NB4 (cell line): ENCODE data around the gene NACA2.
A peak's percentile ranks its signal among the peaks of the same experiment; 100 is the strongest.

ENCODE experiments used
- DNase-seq: peaks from one replicate; pipeline ENCODE4 v3.0.0; 2010; ENCODE audit warnings: low read depth
- H3K4me3 ChIP-seq: one replicate; pipeline ENCODE4 v1.5.1; 2011; ENCODE audit warnings: mild to moderate bottlenecking, low read depth, low read length, moderate library complexity
- MYC ChIP-seq: IDR thresholded peaks from 2 replicates; pipeline ENCODE4 v1.6.1; 2011; ENCODE audit warnings: low read depth, low read length
- POLR2A ChIP-seq: IDR thresholded peaks from 2 replicates; pipeline ENCODE4 v1.6.1; 2011; ENCODE audit warnings: mild to moderate bottlenecking; ENCODE audit not compliant: insufficient read length; ENCODE audit errors: extremely low read depth
- TF ChIP-seq, protein P1 (sequence below): IDR thresholded peaks from 2 replicates; pipeline ENCODE4 v1.6.1; 2011; ENCODE audit warnings: low read depth, low read length
- TF ChIP-seq, protein P2 (sequence below): IDR thresholded peaks from one replicate; pipeline ENCODE4 v1.5.1; 2012; ENCODE audit warnings: low read depth, low read length

NACA2 gene

DNA sequence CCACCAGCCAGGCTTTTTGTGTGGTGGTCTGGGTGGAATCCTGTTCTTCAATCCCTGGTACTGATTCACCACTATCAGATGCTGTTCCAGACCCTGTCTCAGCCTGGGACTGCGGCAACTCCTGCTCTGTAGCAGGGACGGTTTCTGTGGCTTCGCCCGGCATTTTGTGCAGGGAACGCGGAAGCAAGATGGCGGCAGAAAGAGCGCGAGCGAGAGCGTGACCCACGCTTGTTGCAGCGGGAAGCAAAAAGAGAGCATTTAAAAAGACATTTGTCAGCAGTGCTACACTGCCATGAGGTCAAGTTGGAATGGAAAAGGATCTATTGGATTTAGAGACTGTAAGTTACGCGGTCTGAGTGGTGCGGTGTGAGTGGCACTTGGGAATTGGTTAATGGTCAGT lies at the start of gene NACA2:
Gene NACA2 (minus strand): TSS at position 202 of the 400 bp plus-strand sequence. CDS start 39 bp downstream, at position 163.
- TF ChIP-seq, protein P1, sequence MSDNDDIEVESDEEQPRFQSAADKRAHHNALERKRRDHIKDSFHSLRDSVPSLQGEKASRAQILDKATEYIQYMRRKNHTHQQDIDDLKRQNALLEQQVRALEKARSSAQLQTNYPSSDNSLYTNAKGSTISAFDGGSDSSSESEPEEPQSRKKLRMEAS: no peak
- TF ChIP-seq POLR2A (no peak), MYC (no peak)
- TF ChIP-seq, protein P2, sequence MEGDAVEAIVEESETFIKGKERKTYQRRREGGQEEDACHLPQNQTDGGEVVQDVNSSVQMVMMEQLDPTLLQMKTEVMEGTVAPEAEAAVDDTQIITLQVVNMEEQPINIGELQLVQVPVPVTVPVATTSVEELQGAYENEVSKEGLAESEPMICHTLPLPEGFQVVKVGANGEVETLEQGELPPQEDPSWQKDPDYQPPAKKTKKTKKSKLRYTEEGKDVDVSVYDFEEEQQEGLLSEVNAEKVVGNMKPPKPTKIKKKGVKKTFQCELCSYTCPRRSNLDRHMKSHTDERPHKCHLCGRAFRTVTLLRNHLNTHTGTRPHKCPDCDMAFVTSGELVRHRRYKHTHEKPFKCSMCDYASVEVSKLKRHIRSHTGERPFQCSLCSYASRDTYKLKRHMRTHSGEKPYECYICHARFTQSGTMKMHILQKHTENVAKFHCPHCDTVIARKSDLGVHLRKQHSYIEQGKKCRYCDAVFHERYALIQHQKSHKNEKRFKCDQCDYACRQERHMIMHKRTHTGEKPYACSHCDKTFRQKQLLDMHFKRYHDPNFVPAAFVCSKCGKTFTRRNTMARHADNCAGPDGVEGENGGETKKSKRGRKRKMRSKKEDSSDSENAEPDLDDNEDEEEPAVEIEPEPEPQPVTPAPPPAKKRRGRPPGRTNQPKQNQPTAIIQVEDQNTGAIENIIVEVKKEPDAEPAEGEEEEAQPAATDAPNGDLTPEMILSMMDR: no peak
- H3K4me3 ChIP-seq: no peak within 1 kb of the TSS
- no peak for DNase-seq

DNA sequence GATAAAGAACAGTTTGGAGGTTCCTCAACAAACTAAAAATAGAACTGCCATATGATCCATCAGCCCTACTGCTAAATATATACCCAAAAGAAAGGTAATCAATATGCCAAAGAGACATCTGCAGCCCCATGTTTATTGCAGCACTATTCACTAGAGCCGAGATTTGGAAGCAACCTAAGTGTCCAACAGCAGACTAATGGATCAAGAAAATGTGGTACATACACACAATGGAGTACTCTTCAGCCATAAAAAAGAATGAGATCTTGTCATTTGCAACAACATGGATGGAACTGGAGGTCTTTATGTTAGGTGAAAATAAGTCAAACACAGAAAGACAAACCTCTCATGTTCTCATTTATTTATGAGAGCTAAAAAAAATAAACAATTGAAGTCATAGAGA lies 48.8 kb upstream of the NACA2 start:
- no peak overlapping the region for H3K4me3 ChIP-seq
- DNase-seq: no peak
- TF ChIP-seq, protein P2: no peak
- no peak for TF ChIP-seq POLR2A
- TF ChIP-seq, protein P1: no peak
- no peak for TF ChIP-seq MYC

DNA sequence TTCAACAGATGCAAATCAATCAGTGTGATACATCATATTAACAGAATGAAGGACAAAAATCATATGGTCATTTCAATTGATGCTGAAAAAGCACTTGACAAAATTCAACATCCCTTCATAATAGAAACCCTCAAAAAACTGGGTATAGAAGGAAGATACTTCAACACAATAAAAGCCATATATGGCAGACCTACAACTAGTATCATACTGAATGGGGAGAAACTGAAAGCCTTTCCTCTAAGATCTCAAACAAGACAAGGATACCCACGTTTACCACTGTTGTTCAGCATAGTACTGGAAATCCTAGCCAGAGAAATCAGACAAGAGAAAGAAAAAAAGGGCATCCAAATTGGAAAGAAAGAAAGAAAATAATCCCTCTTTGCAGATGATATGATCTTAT lies 47.1 kb upstream of the NACA2 start:
- H3K4me3 ChIP-seq: no peak overlapping the region
- DNase-seq: no peak
- TF ChIP-seq, protein P2: no peak
- no peak for TF ChIP-seq POLR2A
- TF ChIP-seq, protein P1: no peak
- TF ChIP-seq MYC: no peak

DNA sequence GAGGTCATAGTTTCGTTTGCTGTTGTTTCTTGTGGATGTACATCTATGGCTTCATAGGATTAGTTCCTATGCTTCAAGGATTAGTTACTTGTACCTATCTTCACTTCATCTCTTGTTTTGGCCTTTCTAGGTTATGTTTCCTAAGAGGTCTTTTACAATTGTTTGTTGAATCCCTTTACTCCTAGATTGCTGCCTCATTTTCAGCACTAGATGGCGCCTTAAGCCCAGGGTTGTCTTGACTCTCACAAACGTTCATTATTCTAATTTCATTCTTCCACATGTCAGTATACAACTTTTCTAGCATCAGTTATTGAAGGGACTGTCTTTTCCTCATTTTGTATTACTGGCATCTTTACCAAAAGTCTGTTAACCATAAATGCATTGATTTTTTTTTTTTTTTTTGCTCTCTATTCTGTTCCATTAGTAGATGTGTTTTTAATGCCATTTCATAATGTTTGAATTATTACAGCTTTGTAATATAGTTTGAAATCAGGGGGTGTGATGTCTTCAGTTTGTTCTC lies 45.0 kb upstream of the NACA2 start:
- DNase-seq: peak; percentile 69
- TF ChIP-seq MYC (no peak), POLR2A (no peak)
- TF ChIP-seq, protein P1: no peak
- TF ChIP-seq, protein P2: peak; percentile 68
- H3K4me3 ChIP-seq: no peak overlapping the region

DNA sequence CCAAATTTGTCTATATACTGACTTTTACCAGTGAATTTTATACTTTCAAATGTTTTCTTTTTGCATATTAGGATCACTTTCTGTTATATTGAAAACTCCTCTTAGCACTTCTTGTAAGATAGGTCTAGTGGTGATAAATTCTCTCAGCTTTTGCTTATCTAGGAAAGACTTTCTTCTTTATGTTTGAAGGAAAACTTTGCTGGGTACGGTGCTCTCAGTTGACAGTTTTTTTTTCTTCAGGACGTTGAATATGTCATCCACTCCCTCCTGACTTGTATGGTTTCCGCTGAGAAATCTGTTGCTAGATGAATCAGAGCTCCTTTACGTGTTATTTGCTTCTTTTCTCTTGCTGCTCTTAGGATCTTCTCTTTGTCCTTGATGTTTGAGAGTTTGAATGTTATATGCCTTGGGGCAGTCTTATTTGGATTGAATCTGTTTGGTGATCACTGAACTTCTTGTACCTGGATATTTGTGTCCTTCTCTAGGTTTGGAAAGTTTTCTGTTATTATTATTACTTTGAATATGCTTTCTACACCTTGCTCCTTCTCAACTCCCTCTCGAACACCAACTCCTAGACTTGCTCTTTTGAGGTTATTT lies 44.0 kb upstream of the NACA2 start:
- no peak for DNase-seq

More for the DNA sequence above, 44.0 kb upstream of the NACA2 start:
- H3K4me3 ChIP-seq: no peak overlapping the region
- TF ChIP-seq MYC (no peak), POLR2A (no peak)
- TF ChIP-seq, protein P1: no peak
- TF ChIP-seq, protein P2: no peak
